CD14-positive monocyte (primary cell): ENCODE measurements around the gene ATF7IP2. TPM values are rescaled to one million over a fixed set of nuclear protein-coding genes. Genes with fewer than 3 reads are reported as not detected.

Experiments
- DNase-seq, 3 donors: peaks; one replicate each; pipeline ENCODE4 v3.0.0-alpha.2; 2011 to 2022
- H2AFZ ChIP-seq: 2 replicates; pipeline ENCODE4 v1.6.0; 2012; ENCODE audit warnings: mild to moderate bottlenecking, low read depth, low read length, inconsistent platforms; ENCODE audit not compliant: insufficient read depth, poor library complexity, severe bottlenecking
- H3K27ac ChIP-seq, 2 donors: 1 replicate in 1 of 2; 2 replicates in 1 of 2; pipeline ENCODE4 v1.5.1; 2012 to 2013; ENCODE audit warnings: low read length in 2 of 2, control low read depth in 1 of 2, inconsistent platforms in 1 of 2, low read depth in 1 of 2, mild to moderate bottlenecking in 1 of 2
- H3K27me3 ChIP-seq, 2 donors: one replicate each; pipeline versions ENCODE4 v1.6.0 to v1.6.1; 2011 to 2013; ENCODE audit warnings: low read length in 2 of 2; ENCODE audit not compliant: control insufficient read depth in 2 of 2, insufficient read depth in 2 of 2
- H3K36me3 ChIP-seq, 2 donors: replicated peaks in 1 of 2; 1 replicate in 1 of 2; 2 replicates in 1 of 2; pipeline versions ENCODE4 v1.5.1 to v1.6.1; 2012 to 2013; ENCODE audit warnings: low read length in 2 of 2, control low read depth in 1 of 2, inconsistent platforms in 1 of 2, mild to moderate bottlenecking in 1 of 2; ENCODE audit not compliant: insufficient read depth in 2 of 2, control insufficient read depth in 1 of 2
- H3K4me1 ChIP-seq, 2 donors: 1 replicate in 1 of 2; 2 replicates in 1 of 2; pipeline versions ENCODE4 v1.5.1 to v1.6.1; 2012 to 2013; ENCODE audit warnings: low read length in 2 of 2, control low read depth in 1 of 2, inconsistent platforms in 1 of 2, mild to moderate bottlenecking in 1 of 2, moderate library complexity in 1 of 2; ENCODE audit not compliant: insufficient read depth in 2 of 2, control insufficient read depth in 1 of 2
- H3K4me2 ChIP-seq: replicated peaks from 2 replicates; pipeline ENCODE3; 2012; ENCODE audit warnings: low read length, moderate library complexity, mild to moderate bottlenecking; ENCODE audit not compliant: poor library complexity, severe bottlenecking; ENCODE audit errors: extremely low read depth
- H3K4me3 ChIP-seq, 3 experiments: fragments of 200-600 bp in 1 of 3; sonication (generic) in 1 of 3; replicated peaks in 1 of 3; 1 replicate in 2 of 3; 2 replicates in 1 of 3; pipeline ENCODE4 v1.5.1; 2011 to 2013; ENCODE audit warnings: low read length in 3 of 3, mild to moderate bottlenecking in 3 of 3, control low read depth in 2 of 3, low read depth in 2 of 3, inconsistent platforms in 1 of 3, moderate library complexity in 1 of 3
- H3K79me2 ChIP-seq: 2 replicates; pipeline ENCODE4 v1.6.0; 2012; ENCODE audit warnings: mild to moderate bottlenecking, control low read depth, inconsistent platforms, low read length, moderate library complexity; ENCODE audit not compliant: insufficient read depth
- H3K9ac ChIP-seq: 2 replicates; pipeline ENCODE4 v1.6.0; 2017; ENCODE audit warnings: low read length, mild to moderate bottlenecking; ENCODE audit not compliant: insufficient read depth, poor library complexity, severe bottlenecking
- H3K9me3 ChIP-seq, 2 donors: replicated peaks in 1 of 2; 1 replicate in 1 of 2; 2 replicates in 1 of 2; pipeline versions ENCODE4 v1.5.1 to v1.6.1; 2012 to 2013; ENCODE audit warnings: low read length in 2 of 2, control low read depth in 1 of 2; ENCODE audit not compliant: control insufficient read depth in 1 of 2, insufficient read depth in 1 of 2
- H4K20me1 ChIP-seq: 2 replicates; pipeline ENCODE4 v1.6.0; 2012; ENCODE audit warnings: mild to moderate bottlenecking, low read length, control low read depth, moderate library complexity; ENCODE audit not compliant: insufficient read depth
- H3K27ac Mint-ChIP-seq, 7 donors: one replicate each; pipeline ENCODE4 v1.8.0; 2020; ENCODE audit warnings: mild to moderate bottlenecking in 7 of 7, mixed read lengths in 7 of 7, moderate library complexity in 6 of 7, inconsistent platforms in 2 of 7
- H3K27me3 Mint-ChIP-seq, 3 donors: one replicate each; pipeline ENCODE4 v1.8.0; 2021 to 2022; ENCODE audit warnings: low read depth in 3 of 3, mild to moderate bottlenecking in 3 of 3, mixed read lengths in 3 of 3, moderate library complexity in 3 of 3, inconsistent platforms in 1 of 3
- H3K36me3 Mint-ChIP-seq, 2 donors: one replicate each; pipeline ENCODE4 v1.8.0; 2020; ENCODE audit warnings: mixed read lengths in 2 of 2, inconsistent platforms in 1 of 2, mild to moderate bottlenecking in 1 of 2
- H3K4me1 Mint-ChIP-seq: one replicate; pipeline ENCODE4 v1.8.0; 2020; ENCODE audit warnings: mild to moderate bottlenecking, mixed read lengths
- H3K4me3 Mint-ChIP-seq, 2 donors: one replicate each; pipeline ENCODE4 v1.8.0; 2020; ENCODE audit warnings: mild to moderate bottlenecking in 2 of 2, mixed read lengths in 2 of 2, moderate library complexity in 1 of 2
- H3K9me3 Mint-ChIP-seq, 7 donors: one replicate each; pipeline ENCODE4 v1.8.0; 2020 to 2022; ENCODE audit warnings: mixed read lengths in 7 of 7, mild to moderate bottlenecking in 6 of 7, moderate library complexity in 6 of 7, inconsistent platforms in 2 of 7
- CTCF ChIP-seq: fragments of 200-600 bp; IDR thresholded peaks from one replicate; pipeline ENCODE4 v1.8.0; 2022; ENCODE audit warnings: antibody characterized with exemption, mild to moderate bottlenecking
- WGBS: methylation state at CpG from one replicate; pipeline ENCODE4 v1.1.5; 2013; ENCODE audit warnings: missing lambda C conversion rate; ENCODE audit not compliant: insufficient coverage; 5-methylcytosine and 5-hydroxymethylcytosine counted together
- intact Hi-C, 2 donors: fragments of 100-400 bp; cut with micrococcal nuclease; formaldehyde crosslinking; loops; one replicate each; pipeline versions ENCODE4 v1.15.0 to v1.15.1; 2023
- polyA plus RNA-seq, 3 donors: library from polyadenylated mRNA; depleted of rRNA in 1 of 3; unstranded in 2 of 3; stranded (reverse) in 1 of 3; fragments of 300-500 nt in 2 of 3; fragments of >200 nt in 1 of 3; fragmentation: Illumina TruSeq in 2 of 3; gene quantifications; 1 replicate in 2 of 3; 2 replicates in 1 of 3; pipeline ENCODE4 v1.2.3, GENCODE V29; 2012 to 2021

The ATF7IP2 gene
- polyA plus RNA-seq, 3 donors: 8.7 to 36.4 (median 11.9) TPM

GRCh38 chr16:10529895-10530669 lies 144.2 kb downstream of the ATF7IP2 start:
- intact Hi-C loops: loop anchor here in 1 of 2 donors (10.0 kb wide), 1 partner anchor 115 kb away; no protein-coding TSS in a partner anchor
- Histone ChIP-seq H3K4me2 (no peak overlapping the region), H3K4me1 (no peaks in the 10 kb centered on the region), H3K9me3 (no peaks in the 10 kb centered on the region), H3K36me3 (no peaks in the 10 kb centered on the region), H3K27me3 (no peaks in the 10 kb centered on the region), H3K27ac (no peak overlapping the region), H3K79me2 (no peaks in the 10 kb centered on the region), H4K20me1 (no peaks in the 10 kb centered on the region), H2AFZ (no peak overlapping the region), H3K4me3 (no peak overlapping the region), H3K9ac (no peak overlapping the region)
- 89% methylated on average over 1 of the region's 1 CpG for WGBS
- Mint-ChIP-seq H3K36me3 (no peaks in the 10 kb centered on the region), H3K4me3 (no peak overlapping the region), H3K9me3 (peaks cover 0 to 3% (median 0%) of the 10 kb centered on the region in 7 donors), H3K27ac (peak overlapping the region in 1 of 7 donors; percentile 38), H3K4me1 (no peaks in the 10 kb centered on the region), H3K27me3 (peaks cover 0 to 2% (median 2%) of the 10 kb centered on the region in 3 donors)
- no peak for DNase-seq
- TF ChIP-seq CTCF: no peak

GRCh38 chr16:10530685-10531084 lies 144.8 kb downstream of the ATF7IP2 start:
- no peak overlapping the region for H2AFZ ChIP-seq
- H3K79me2 ChIP-seq: no peaks in the 10 kb centered on the region
- no peak for DNase-seq
- WGBS: 89% methylated on average over 12 of the region's 14 CpGs
- no peaks in the 10 kb centered on the region for H3K9me3 ChIP-seq
- H3K9me3 Mint-ChIP-seq: peaks cover 0 to 3% (median 0%) of the 10 kb centered on the region in 7 donors
- peaks cover 0 to 2% (median 2%) of the 10 kb centered on the region in 3 donors for H3K27me3 Mint-ChIP-seq
- H3K36me3 Mint-ChIP-seq: no peaks in the 10 kb centered on the region
- H3K4me1 ChIP-seq: no peaks in the 10 kb centered on the region
- no peaks in the 10 kb centered on the region for H3K4me1 Mint-ChIP-seq
- intact Hi-C loops: no loop called here
- no peaks in the 10 kb centered on the region for H4K20me1 ChIP-seq
- no peak overlapping the region for H3K9ac ChIP-seq
- no peak overlapping the region for H3K27ac ChIP-seq
- no peak for TF ChIP-seq CTCF
- no peak overlapping the region for H3K27ac Mint-ChIP-seq
- H3K27me3 ChIP-seq: no peaks in the 10 kb centered on the region
- no peak overlapping the region for H3K4me3 Mint-ChIP-seq
- H3K36me3 ChIP-seq: no peaks in the 10 kb centered on the region
- H3K4me2 ChIP-seq: no peak overlapping the region
- H3K4me3 ChIP-seq: no peak overlapping the region
